ENCODE results near the gene SOST.
A peak's percentile ranks its signal among the peaks of the same experiment; 100 is the strongest.
"Not testable (repeated sequence)": the region's sequence is repeated elsewhere in the genome, so short reads cannot be mapped to it uniquely, and the experiment has no call there.

The SOST gene

GRCh38 chr17:43758497-43759174 is at the start of gene SOST:
Gene SOST (minus strand): TSS chr17:43758791. CDS start chr17:43758741, 50 bp downstream.
- DNase-seq = no peak

DNA sequence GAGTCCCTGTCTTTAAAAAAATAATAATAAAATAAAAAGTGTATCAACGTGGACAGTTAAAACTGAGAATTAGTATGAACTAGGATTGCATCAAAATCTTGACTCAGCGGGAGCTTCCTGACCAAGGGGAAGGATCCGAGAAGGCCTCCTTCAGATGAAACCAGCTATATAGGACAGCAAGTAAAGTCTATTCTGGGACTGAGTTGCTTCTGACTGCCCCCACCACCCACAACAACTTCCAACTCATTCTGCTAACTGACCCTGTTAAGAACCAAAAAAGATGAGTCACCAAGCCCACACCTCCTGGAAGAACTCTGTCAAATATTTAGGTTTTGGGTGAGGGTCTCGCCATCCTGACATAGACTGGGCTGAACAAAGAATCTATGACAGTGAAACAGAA is 49.5 kb upstream of the SOST start:
- no peak for DNase-seq

DNA sequence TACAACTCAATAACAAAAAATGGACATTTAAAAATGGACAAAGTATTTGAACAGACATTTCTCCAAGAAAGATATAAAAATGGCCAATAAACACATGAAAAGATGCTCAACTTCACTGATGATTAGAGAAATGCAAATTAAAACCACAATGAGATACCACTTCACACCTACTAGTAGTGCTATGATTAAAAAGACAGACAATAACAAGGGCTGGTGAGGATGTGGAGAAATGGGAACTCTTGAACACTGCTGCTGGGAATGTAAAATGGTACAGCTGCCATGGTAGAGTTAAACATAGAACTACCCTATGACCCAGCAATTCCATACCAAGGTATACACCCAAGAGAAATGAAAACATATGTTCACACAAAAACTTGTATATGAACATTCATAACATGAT is 46.5 kb upstream of the SOST start:
- no peak for DNase-seq

DNA sequence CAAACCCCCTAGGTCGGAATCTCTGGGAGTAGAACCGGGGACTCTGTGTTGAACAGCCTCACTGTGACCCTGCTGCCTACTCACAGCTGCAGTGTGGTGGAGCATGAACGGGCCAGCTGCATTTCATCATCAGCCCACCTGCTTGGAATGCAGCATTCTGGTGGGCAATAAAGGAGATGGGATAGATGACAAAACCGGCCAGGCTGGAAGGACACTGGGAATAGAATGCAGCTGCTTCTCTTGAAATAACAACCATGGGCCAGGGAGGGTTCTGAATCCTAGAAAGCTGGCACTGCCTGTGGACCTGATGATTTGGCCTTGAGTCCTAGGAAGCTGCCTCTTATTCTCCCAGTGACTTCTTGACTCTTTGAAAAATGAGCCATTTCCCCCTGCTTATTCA is 45.2 kb upstream of the SOST start:
- DNase-seq = no peak

DNA sequence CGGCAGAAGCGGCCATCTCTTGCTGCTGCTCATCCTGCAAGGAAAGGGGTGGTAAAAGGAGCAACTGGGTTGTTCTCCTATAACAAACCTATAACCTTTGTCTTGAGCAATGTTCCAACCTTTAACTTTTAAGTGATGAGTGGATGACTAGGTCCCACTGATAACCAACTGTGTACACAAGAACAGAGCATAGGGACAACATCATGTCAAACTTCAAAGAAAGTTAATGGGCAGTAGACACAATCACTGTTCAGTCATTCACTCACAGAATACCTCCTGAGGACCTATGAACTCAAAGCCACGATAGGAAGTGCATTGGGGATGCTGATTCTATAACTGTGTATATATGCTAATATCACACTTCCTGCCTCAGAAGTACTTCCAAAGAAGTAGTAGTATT is 43.3 kb upstream of the SOST start:
- no peak for DNase-seq

DNA sequence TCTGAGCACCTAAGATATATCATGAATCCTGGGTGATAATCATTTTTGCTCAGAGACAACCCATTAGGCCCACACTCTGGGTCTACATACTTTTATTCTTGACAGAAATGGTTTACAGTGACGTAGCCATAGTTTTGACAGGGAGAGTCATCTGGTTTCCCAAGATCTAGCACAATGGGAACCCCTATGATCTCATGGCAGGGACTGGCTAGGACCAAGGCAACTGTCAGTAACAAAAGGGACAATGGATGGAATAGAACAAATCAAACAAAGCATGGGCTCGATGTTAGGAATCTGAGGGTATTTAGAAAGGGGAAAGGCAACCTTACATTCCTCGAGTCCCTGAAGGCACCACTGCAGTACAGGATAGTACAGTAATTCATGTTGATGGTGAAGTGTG is 42.1 kb upstream of the SOST start:
- no peak for DNase-seq

DNA sequence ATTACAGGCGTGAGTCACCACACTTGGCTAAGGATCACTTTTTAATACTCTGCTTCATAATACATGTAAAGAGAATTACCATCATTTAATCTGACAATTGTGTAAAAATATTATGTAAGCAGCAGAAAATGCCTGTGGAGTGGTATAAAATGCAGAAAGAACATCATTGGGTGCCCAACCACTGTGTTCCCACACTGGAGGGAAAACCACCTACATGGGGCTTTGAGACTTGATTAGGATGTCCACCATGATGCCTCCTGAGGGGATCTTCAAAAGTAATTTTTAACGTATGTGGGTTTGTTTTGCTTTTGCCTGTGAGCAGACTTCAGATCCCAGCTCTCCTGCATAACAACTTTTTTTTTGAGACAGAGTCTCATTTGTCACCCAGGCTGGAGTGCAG is 40.5 kb upstream of the SOST start:
- DNase-seq = no peak

GRCh38 chr17:43798024-43798423 is 39.4 kb upstream of the SOST start:
- DNase-seq = not testable (repeated sequence)

DNA sequence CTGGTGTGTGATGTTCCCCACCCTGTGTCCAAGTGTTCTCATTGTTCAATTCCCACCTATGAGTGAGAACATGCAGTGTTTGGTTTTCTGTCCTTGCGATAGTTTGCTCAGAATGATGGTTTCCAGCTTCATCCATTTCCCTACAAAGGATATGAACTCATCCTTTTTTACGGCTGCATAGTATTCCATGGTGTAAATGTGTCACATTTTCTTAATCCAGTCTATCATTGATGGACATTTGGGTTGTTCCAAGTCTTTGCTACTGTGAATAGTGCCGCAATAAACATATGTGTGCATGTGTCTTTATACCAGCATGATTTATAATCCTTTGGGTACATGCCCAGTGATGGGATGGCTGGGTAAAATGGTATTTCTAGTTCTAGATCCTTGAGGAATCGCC is 34.1 kb upstream of the SOST start:
- DNase-seq = not testable (repeated sequence)

GRCh38 chr17:43791589-43791988 is 33.0 kb upstream of the SOST start:
- no peak for DNase-seq

DNA sequence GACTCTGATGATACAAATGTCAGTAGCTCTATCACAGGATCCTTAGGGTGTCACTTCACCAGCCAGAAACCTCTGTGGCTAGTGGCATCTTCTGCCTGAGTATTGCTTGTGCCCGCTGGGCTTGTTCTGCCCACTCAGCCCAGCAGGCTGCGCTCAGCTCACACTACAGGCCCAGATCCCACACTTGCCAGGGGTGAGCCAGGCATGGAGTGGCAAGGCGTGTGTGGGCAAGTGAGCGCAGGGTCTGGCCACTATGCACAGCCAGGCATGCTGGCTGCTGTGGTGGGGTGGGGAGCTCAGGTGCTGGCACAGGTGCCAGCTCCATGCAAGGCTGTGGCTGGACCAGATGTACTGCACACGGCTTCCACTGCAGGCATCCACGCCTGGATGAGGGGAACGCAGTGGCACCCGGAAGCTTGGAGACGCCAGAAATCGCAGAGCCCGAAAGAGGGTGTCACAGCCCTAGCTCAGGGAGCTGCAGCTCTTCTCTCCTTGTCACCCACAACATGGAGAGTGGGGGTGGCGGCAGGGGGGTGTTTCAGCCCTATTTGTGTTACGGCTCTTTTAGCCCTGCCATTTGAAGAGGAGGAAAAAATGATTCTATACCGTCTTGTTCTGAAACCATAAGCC is 31.8 kb upstream of the SOST start:
- no peak for DNase-seq

GRCh38 chr17:43789482-43789881 is 30.9 kb upstream of the SOST start:
- DNase-seq = no peak

GRCh38 chr17:43788540-43788939 is 29.9 kb upstream of the SOST start:
- DNase-seq = no peak

- DNase-seq = no peak
Observed at GRCh38 chr17:43787728-43788127, 29.1 kb upstream of the SOST start.

GRCh38 chr17:43784628-43785101 is 26.1 kb upstream of the SOST start:
- no peak for DNase-seq

- DNase-seq = no peak
Observed at GRCh38 chr17:43784068-43784467, 25.5 kb upstream of the SOST start.

DNA sequence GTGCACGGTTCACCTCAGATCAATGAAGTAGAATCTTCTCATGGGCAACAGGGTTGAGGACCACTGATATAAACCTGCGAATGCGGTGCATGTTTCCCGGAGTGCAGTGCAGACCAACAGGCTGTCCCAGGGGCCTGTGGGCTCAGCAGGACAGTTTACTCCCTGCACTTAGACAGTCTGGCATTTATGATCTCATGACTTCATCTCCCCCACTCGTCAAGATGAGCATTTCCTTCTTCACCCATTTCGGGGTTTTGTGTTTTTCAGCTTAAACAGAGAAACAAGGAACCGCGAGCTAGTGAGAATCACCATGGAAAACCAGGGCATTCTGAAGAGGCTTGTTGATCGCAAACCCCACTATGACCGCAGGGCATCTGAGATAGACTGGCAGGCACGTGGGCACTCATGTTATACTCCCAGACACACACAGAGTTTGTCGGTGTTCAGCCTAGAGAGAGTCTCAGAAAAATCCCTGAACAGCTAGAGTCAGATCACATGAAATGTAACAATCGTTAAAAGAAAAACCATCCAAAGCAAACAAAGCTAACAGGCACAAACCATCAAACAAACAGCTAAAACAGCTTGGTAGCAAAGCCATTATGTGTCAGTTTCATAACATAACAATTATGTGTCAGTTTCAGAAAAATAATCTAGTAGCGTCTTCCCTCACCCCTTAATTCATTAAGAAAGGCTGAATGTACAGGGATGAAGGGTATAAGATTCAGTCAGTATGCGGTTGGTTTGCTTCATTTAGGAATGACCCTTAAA is 24.5 kb upstream of the SOST start:
- no peak for DNase-seq

GRCh38 chr17:43780135-43780534 is 21.5 kb upstream of the SOST start, which contains the start of gene CFAP97D1:
Gene CFAP97D1 (plus strand): TSS chr17:43780435. CDS start chr17:43780463, 28 bp downstream.
- no peak for DNase-seq

- no peak for DNase-seq
Observed at GRCh38 chr17:43779145-43780125, 20.8 kb upstream of the SOST start.

GRCh38 chr17:43778337-43779144 is 19.9 kb upstream of the SOST start, which contains the start of gene DUSP3:
Gene DUSP3 (minus strand): TSS chr17:43778977. CDS start chr17:43778924, 53 bp downstream.
- DNase-seq = peak; percentile 95

Measured in femur (tissue), 1 donor.